Neutrophil (primary cell): Measurements from ENCODE around the gene ZNF146.
"Not testable (repeated sequence)": the region's sequence is repeated elsewhere in the genome, so short reads cannot be mapped to it uniquely, and the experiment has no call there.

Experiments used
- H3K27ac ChIP-seq: fragments of 200-600 bp; sonication (generic); 2 replicates; pipeline ENCODE4 v1.5.1; 2016; ENCODE audit warnings: mild to moderate bottlenecking, moderate library complexity
- H3K27me3 ChIP-seq: fragments of 200-600 bp; sonication (generic); 2 replicates; pipeline ENCODE4 v1.6.0; 2016; ENCODE audit warnings: mild to moderate bottlenecking
- H3K36me3 ChIP-seq: fragments of 200-600 bp; sonication (generic); 2 replicates; pipeline ENCODE4 v1.5.1; 2017
- H3K4me1 ChIP-seq, 2 experiments: fragments of 200-600 bp in 1 of 2; sonication (generic) in 1 of 2; 1 replicate in 1 of 2; 2 replicates in 1 of 2; pipeline versions ENCODE4 v1.5.1 to v1.6.1; 2013 to 2016; ENCODE audit warnings: low read depth in 1 of 2, low read length in 1 of 2, mild to moderate bottlenecking in 1 of 2, moderate library complexity in 1 of 2; ENCODE audit not compliant: control insufficient read depth in 1 of 2, insufficient read depth in 1 of 2
- H3K4me3 ChIP-seq, 2 experiments: fragments of 200-600 bp in 1 of 2; sonication (generic) in 1 of 2; 1 replicate in 1 of 2; 2 replicates in 1 of 2; pipeline ENCODE4 v1.5.1; 2013 to 2016; ENCODE audit warnings: low read depth in 1 of 2, low read length in 1 of 2, mild to moderate bottlenecking in 1 of 2, moderate library complexity in 1 of 2
- H3K9me3 ChIP-seq: fragments of 200-600 bp; sonication (generic); 2 replicates; pipeline ENCODE4 v1.5.1; 2016
- CTCF ChIP-seq: fragments of 200-600 bp; sonication (generic); IDR thresholded peaks from 2 replicates; pipeline ENCODE4 v1.5.1; 2016; ENCODE audit warnings: antibody characterized with exemption

Gene ZNF146

GRCh38 chr19:36221474-36221873 lies 6.6 kb downstream of the ZNF146 start:
- Histone ChIP-seq H3K4me3 (no peak overlapping the region), H3K36me3 (peaks cover 13% of the 10 kb centered on the region), H3K4me1 (no peaks in the 10 kb centered on the region), H3K27ac (no peak overlapping the region), H3K9me3 (peaks cover 12% of the 10 kb centered on the region), H3K27me3 (no peaks in the 10 kb centered on the region)
- TF ChIP-seq CTCF = no peak

GRCh38 chr19:36222503-36222902 lies 7.6 kb downstream of the ZNF146 start:
- Histone ChIP-seq H3K27me3 (no peaks in the 10 kb centered on the region), H3K9me3 (peaks cover 14% of the 10 kb centered on the region), H3K27ac (no peak overlapping the region), H3K4me1 (no peaks in the 10 kb centered on the region), H3K4me3 (no peak overlapping the region), H3K36me3 (peaks cover 19% of the 10 kb centered on the region)
- no peak for TF ChIP-seq CTCF

- Histone ChIP-seq H3K36me3 (peaks cover 46% of the 10 kb centered on the region), H3K4me1 (no peaks in the 10 kb centered on the region), H3K4me3 (no peak overlapping the region), H3K27ac (no peak overlapping the region), H3K9me3 (peaks cover 14% of the 10 kb centered on the region), H3K27me3 (no peaks in the 10 kb centered on the region)
- TF ChIP-seq CTCF = no peak
Measured at GRCh38 chr19:36225219-36225892, 10.4 kb downstream of the ZNF146 start.

- Histone ChIP-seq H3K36me3 (peaks cover 75% of the 10 kb centered on the region), H3K9me3 (peaks cover 50% of the 10 kb centered on the region)
- H3K27ac ChIP-seq, H3K4me1 ChIP-seq, H3K27me3 ChIP-seq, H3K4me3 ChIP-seq: not testable (repeated sequence)
Measured at GRCh38 chr19:36233626-36234025, 18.7 kb downstream of the ZNF146 start.

GRCh38 chr19:36236304-36236945 lies 21.5 kb downstream of the ZNF146 start:
- Histone ChIP-seq H3K27me3 (no peaks in the 10 kb centered on the region), H3K4me1 (no peaks in the 10 kb centered on the region), H3K36me3 (peaks cover 49% of the 10 kb centered on the region), H3K9me3 (peaks cover 45% of the 10 kb centered on the region), H3K27ac (no peak overlapping the region), H3K4me3 (no peak overlapping the region)
- no peak for TF ChIP-seq CTCF

GRCh38 chr19:36236946-36237310 lies 22.0 kb downstream of the ZNF146 start:
- Histone ChIP-seq H3K36me3 (peaks cover 44% of the 10 kb centered on the region), H3K4me1 (no peaks in the 10 kb centered on the region), H3K27ac (no peak overlapping the region), H3K9me3 (peaks cover 40% of the 10 kb centered on the region), H3K27me3 (no peaks in the 10 kb centered on the region), H3K4me3 (no peak overlapping the region)
- TF ChIP-seq CTCF = no peak
